HFFc6 (cell line): Measurements from ENCODE around the gene ZNF629. TPM values are rescaled to one million over a fixed set of nuclear protein-coding genes. Genes with fewer than 3 reads are reported as not detected.
A peak's percentile ranks its signal among the peaks of the same experiment; 100 is the strongest.

ENCODE experiments used
- DNase-seq: peaks from one replicate; pipeline ENCODE4 v3.0.0-alpha.2; 2018
- H3K27ac Mint-ChIP-seq: 2 replicates; pipeline ENCODE4 v1.8.0; 2020; ENCODE audit warnings: mild to moderate bottlenecking, mixed read lengths
- H3K27me3 Mint-ChIP-seq: 2 replicates; pipeline ENCODE4 v1.8.0; 2021; ENCODE audit warnings: mild to moderate bottlenecking, moderate library complexity, mixed read lengths; ENCODE audit not compliant: insufficient read depth
- H3K36me3 Mint-ChIP-seq: 2 replicates; pipeline ENCODE4 v1.8.0; 2021; ENCODE audit warnings: low read depth, mixed read lengths
- H3K4me1 Mint-ChIP-seq: 2 replicates; pipeline ENCODE4 v1.8.0; 2020; ENCODE audit warnings: low read depth, mixed read lengths
- H3K4me3 Mint-ChIP-seq: 2 replicates; pipeline ENCODE4 v1.8.0; 2020; ENCODE audit warnings: mild to moderate bottlenecking, moderate library complexity, mixed read lengths
- H3K9me3 Mint-ChIP-seq: 2 replicates; pipeline ENCODE4 v1.8.0; 2020; ENCODE audit warnings: mild to moderate bottlenecking, mixed read lengths
- total RNA-seq, 6 experiments: library from RNA; stranded (reverse); fragmentation: NEBNext Ultra II Directional; extraction: Animal tissue kit (Norgen Biotek cat#: 25700); gene quantifications; 2 replicates in 1 of 6; 3 replicates in 5 of 6; pipeline ENCODE4 v1.2.3, GENCODE V29; 2021
- TF ChIP-seq, protein P1 (sequence below): fragments of 200-600 bp; sonication (generic); IDR thresholded peaks from 2 replicates; pipeline ENCODE4 v1.5.0; 2021; ENCODE audit warnings: antibody characterized with exemption, mild to moderate bottlenecking

The ZNF629 gene
- total RNA-seq, 6 experiments from 2014 or later: 19.4 to 21.8 (median 21.0) TPM

DNA sequence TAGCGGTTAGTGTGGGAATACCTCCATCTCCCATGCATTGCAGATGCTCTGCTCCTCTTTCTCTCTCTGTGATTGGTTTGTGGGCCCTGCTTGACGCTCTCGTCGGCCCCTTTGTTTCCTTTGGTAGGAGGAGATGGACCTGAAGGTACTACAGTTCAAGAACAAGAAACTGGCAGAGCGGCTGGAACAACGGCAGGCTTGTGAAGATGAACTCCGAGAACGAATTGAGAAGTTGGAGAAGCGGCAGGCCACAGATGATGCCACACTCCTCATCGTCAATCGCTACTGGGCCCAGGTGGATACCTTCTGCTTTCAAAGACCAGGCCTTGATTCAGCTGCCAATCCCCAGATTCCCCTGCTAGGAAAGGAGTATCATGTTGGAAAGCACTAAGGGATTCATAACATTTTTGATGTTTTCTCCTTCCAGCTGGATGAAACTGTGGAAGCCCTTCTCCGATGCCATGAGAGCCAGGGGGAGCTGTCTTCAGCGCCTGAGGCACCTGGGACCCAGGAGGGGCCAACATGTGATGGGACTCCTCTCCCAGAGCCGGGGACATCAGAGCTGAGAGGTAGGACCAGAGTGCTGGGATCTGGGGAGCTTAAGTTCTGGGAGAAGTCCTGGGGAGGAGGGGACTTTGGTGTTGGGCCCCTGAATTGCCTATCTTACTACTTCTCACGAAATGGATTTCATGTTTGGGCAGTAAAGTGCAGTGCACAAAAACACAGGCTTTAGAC is 23.8 kb downstream of the ZNF629 start:
- Mint-ChIP-seq H3K36me3 (peaks cover 31% of the 10 kb centered on the region), H3K4me1 (peaks cover 27% of the 10 kb centered on the region), H3K27me3 (peaks cover 8% of the 10 kb centered on the region), H3K27ac (peak overlapping the region; percentile 90), H3K4me3 (peak overlapping the region; percentile 95), H3K9me3 (no peaks in the 10 kb centered on the region)
- DNase-seq: no peak
- TF ChIP-seq, protein P1, sequence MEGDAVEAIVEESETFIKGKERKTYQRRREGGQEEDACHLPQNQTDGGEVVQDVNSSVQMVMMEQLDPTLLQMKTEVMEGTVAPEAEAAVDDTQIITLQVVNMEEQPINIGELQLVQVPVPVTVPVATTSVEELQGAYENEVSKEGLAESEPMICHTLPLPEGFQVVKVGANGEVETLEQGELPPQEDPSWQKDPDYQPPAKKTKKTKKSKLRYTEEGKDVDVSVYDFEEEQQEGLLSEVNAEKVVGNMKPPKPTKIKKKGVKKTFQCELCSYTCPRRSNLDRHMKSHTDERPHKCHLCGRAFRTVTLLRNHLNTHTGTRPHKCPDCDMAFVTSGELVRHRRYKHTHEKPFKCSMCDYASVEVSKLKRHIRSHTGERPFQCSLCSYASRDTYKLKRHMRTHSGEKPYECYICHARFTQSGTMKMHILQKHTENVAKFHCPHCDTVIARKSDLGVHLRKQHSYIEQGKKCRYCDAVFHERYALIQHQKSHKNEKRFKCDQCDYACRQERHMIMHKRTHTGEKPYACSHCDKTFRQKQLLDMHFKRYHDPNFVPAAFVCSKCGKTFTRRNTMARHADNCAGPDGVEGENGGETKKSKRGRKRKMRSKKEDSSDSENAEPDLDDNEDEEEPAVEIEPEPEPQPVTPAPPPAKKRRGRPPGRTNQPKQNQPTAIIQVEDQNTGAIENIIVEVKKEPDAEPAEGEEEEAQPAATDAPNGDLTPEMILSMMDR: no peak

DNA sequence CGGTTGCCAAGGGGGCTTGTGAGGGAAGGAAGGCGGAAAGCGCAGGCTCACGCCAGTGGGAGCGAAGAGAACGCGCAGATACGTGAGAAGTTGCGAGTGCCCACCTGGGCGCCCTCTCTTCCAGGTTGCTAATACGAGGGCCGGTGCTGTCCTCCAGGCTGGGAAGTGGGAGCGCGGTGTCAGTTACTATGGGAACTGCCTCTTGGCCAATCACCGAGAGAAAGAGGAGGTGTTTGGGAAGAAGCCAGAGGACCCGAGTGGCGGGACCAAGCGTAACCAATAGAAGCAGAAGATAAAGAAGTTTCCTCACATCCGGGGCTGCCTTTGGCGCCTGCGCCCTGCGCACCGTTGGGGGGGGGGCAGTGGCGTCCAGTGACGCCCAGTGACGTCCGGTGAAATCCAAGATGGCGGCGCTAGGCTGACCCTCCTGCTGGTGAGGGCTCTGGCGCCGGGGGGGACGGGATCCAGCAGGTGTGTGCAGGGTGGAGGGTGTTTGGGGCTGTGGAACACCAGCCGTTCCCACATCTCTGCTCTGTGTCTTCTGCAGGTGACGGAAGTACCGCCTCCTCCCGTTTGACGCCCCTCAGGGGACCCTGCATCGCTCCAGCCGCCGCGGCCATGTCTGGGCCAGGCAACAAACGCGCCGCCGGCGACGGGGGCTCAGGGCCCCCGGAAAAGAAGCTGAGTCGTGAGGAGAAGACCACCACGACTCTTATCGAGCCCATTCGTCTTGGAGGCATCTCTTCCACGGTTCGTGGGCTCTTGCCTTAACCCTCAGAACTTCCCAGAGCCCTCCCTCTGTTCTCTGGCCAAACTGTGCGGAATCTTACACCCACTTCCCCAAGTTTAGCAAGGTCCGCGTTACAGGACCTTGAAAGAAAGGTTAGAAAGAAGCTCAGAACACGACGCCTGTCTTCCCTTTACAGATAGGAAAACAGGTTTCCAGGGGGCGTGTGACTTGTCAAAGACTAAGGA is 24.8 kb downstream of the ZNF629 start, which contains the start of the genes CFAP119 and RNF40:
CFAP119 (minus strand) TSS at position 135 of the 975 bp plus-strand sequence. CDS start 314 bp downstream, outside the sequence.
RNF40 (plus strand) TSS at position 395 of the 975 bp plus-strand sequence; CDS start at position 619, 224 bp downstream.
- peak; percentile 98 for DNase-seq
- H3K27me3 Mint-ChIP-seq: peaks cover 10% of the 10 kb centered on the region

DNA sequence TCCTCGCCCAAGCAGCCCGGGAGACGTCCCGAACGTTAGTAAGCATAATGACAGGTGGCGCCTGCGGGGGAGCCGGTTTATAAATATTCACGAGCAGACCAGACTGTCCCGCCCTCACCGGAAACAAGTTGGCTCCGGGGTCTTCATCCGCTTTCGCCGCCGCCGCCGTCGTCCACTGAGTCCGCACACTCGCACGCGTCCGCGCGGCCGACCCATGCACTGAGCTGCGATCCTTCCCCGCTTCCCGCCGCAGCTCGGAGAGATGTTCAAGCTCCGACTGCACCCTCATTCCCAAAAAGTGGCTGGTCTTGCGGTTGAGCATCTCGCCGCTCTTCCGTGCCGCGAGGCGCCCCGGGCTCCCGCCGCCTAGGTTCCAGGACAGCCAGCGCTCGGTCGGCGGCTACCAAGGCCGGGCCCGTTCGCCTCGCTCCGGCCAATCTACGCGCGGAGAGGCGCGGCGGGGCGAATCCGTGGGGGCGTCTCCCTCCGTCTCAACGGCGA is 25.5 kb downstream of the ZNF629 start:
- DNase-seq: peak; percentile 16
- Mint-ChIP-seq H3K4me1 (peaks cover 27% of the 10 kb centered on the region), H3K36me3 (peaks cover 26% of the 10 kb centered on the region), H3K9me3 (no peaks in the 10 kb centered on the region), H3K4me3 (peak overlapping the region; percentile 95), H3K27ac (peak overlapping the region; percentile 90), H3K27me3 (peaks cover 10% of the 10 kb centered on the region)
- TF ChIP-seq, protein P1: no peak

More for the DNA sequence above, 24.8 kb downstream of the ZNF629 start, which contains the start of the genes CFAP119 and RNF40:
- Mint-ChIP-seq H3K4me1 (peaks cover 27% of the 10 kb centered on the region), H3K36me3 (peaks cover 29% of the 10 kb centered on the region), H3K4me3 (peak within 1 kb of the TSS; percentile 95), H3K9me3 (no peaks in the 10 kb centered on the region), H3K27ac (peak within 1 kb of the TSS; percentile 90)
- TF ChIP-seq, protein P1: no peak

DNA sequence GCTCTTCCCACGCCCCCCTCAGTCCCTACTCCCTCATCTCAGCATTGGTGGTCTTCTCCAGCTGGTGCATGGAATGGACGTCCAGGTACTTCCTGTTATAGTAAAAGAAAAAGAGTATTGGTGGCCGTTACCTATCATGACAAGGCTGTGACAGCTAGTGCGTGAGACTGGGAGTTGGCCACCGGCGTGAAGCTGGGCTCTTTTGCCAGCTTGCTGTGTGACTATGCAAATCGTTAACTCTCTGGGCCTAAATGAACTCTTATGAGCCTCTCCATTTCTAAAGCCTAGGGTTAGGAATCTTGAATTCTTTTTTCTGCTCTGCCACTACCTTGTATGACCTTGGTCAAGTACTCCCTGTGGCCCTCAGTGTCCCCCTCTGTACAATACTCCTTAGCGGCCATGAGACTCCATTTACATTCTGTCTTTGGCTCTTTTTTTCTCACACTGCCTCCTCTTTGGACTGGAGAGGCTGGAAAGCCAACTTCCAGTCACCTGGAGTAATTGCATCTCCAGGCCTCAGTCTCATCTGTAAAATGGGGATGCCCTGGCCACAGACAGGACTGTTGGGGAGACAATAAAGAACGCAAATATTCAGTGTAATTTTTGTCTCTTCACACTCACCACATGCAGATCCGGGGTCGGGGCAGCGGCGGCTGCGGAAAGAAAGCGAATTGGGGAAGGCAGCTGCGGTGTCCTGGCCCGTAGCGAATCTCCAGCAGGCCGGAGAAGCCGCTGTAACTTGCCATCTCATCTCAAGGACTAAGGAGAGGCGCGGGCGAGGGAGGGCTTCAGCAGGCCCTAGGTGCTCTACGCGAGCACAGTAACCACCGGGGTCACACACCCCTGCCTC is 26.2 kb downstream of the ZNF629 start:
- TF ChIP-seq, protein P1: no peak
- peaks cover 25% of the 10 kb centered on the region for H3K36me3 Mint-ChIP-seq
- H3K9me3 Mint-ChIP-seq: no peaks in the 10 kb centered on the region
- peak overlapping the region; percentile 90 for H3K27ac Mint-ChIP-seq
- peak overlapping the region; percentile 95 for H3K4me3 Mint-ChIP-seq
- no peak for DNase-seq
- peaks cover 10% of the 10 kb centered on the region for H3K27me3 Mint-ChIP-seq
- peaks cover 27% of the 10 kb centered on the region for H3K4me1 Mint-ChIP-seq
